K562 (cell line): Measurements from ENCODE around the gene IL17RC. TPM values are rescaled to one million over a fixed set of nuclear protein-coding genes. Genes with fewer than 3 reads are reported as not detected.

Experiments
- BHLHE40 ChIP-seq: IDR thresholded peaks from 2 replicates; pipeline ENCODE4 v1.6.1; 2011; ENCODE audit warnings: low read length, improper control_type of control experiment
- CBX3 ChIP-seq, 2 experiments: IDR thresholded peaks; 1 replicate in 1 of 2; 2 replicates in 1 of 2; pipeline ENCODE4 v1.6.1; 2012; ENCODE audit warnings: inconsistent platforms in 2 of 2, low read length in 2 of 2, borderline replicate concordance in 1 of 2, control low read depth in 1 of 2
- CCNT2 ChIP-seq: IDR thresholded peaks from 2 replicates; pipeline ENCODE4 v1.6.1; 2011; ENCODE audit warnings: borderline replicate concordance, low read depth, mild to moderate bottlenecking, moderate library complexity, mixed read lengths, low read length; ENCODE audit not compliant: insufficient read length; ENCODE audit errors: extremely low read depth
- CEBPG ChIP-seq, 3 experiments: fragments of 200-800 bp in 1 of 3; sonication (Bioruptor generic) in 1 of 3; sonication (generic) in 1 of 3; formaldehyde crosslinking in 1 of 3; IDR thresholded peaks in 2 of 3; conservative IDR thresholded peaks in 1 of 3; 2 replicates each; pipeline versions ENCODE4 v1.6.1 to v1.8.0; 2016 to 2022; ENCODE audit warnings: missing compliant biosample characterization in 2 of 3, missing genetic modification characterization in 2 of 3, mild to moderate bottlenecking in 1 of 3, missing genetic modification reagents in 1 of 3
- ELF1 ChIP-seq: fragments of 200-800 bp; sonication (Bioruptor generic); IDR thresholded peaks from 2 replicates; pipeline ENCODE4 v1.6.1; 2016; ENCODE audit warnings: missing genetic modification characterization, missing compliant biosample characterization
- L3MBTL2 ChIP-seq: fragments of 450-650 bp; IDR thresholded peaks from 2 replicates; pipeline ENCODE4 v1.6.1; 2016; ENCODE audit warnings: mild to moderate bottlenecking, moderate library complexity
- SAP30 ChIP-seq: fragments of 200-600 bp; sonication (generic); IDR thresholded peaks from 2 replicates; pipeline ENCODE4 v1.6.1; 2012; ENCODE audit warnings: borderline replicate concordance, low read depth, mild to moderate bottlenecking, moderate library complexity, low read length, control low read depth, inconsistent platforms; ENCODE audit not compliant: insufficient read depth, poor library complexity, severe bottlenecking
- SMAD4 ChIP-seq: fragments of 250-450 bp; sonication (Bioruptor Pico); conservative IDR thresholded peaks from 2 replicates; pipeline ENCODE4 v1.8.0; 2021; ENCODE audit warnings: inconsistent platforms, mild to moderate bottlenecking, moderate library complexity
- STAT6 ChIP-seq: sonication (generic); formaldehyde crosslinking; IDR thresholded peaks from 2 replicates; pipeline ENCODE4 v1.8.1; 2023; ENCODE audit warnings: mild to moderate bottlenecking, missing genetic modification reagents
- THAP12 ChIP-seq: fragments of 250-450 bp; sonication (Bioruptor Pico); IDR thresholded peaks from 2 replicates; pipeline ENCODE4 v1.9.0; 2021; ENCODE audit warnings: mild to moderate bottlenecking, inconsistent platforms
- TSC22D4 ChIP-seq: fragments of 450-650 bp; IDR thresholded peaks from 2 replicates; pipeline ENCODE4 v1.6.1; 2016; ENCODE audit warnings: missing genetic modification characterization, missing biosample characterization, control low read depth
- U2AF2 ChIP-seq: fragments of 200-400 bp; formaldehyde crosslinking; optimal IDR thresholded peaks from 2 replicates; pipeline ENCODE3; 2017; ENCODE audit warnings: low read depth, mild to moderate bottlenecking, low read length
- VEZF1 ChIP-seq: fragments of 200-800 bp; sonication (Bioruptor generic); IDR thresholded peaks from 2 replicates; pipeline ENCODE4 v1.6.1; 2017; ENCODE audit warnings: missing genetic modification characterization, missing compliant biosample characterization
- ZBTB17 ChIP-seq: fragments of 450-650 bp; formaldehyde crosslinking; IDR thresholded peaks from 2 replicates; pipeline ENCODE4 v1.4.0; 2020; ENCODE audit warnings: mild to moderate bottlenecking
- ZFP36 ChIP-seq: fragments of 150-350 bp; IDR thresholded peaks from 2 replicates; pipeline ENCODE4 v1.6.1; 2018; ENCODE audit warnings: low read length, low read depth; ENCODE audit not compliant: partially characterized antibody
- ZNF134 ChIP-seq: fragments of 250-450 bp; sonication (Bioruptor Pico); conservative IDR thresholded peaks from 2 replicates; pipeline ENCODE4 v1.4.0; 2020
- ZNF395 ChIP-seq: fragments of 200-800 bp; sonication (Bioruptor generic); IDR thresholded peaks from 2 replicates; pipeline ENCODE4 v1.6.1; 2017; ENCODE audit warnings: missing genetic modification characterization, missing compliant biosample characterization
- polyA plus RNA-seq, 8 experiments: library from polyadenylated mRNA; depleted of rRNA in 4 of 8; stranded (reverse) in 5 of 8; unstranded in 3 of 8; fragments of >200 nt; fragmentation: Nextera tagmentation in 2 of 8; fragmentation: Illumina TruSeq in 1 of 8; extraction: Ambion mirVana in 2 of 8; extraction: Trizol in 1 of 8; gene quantifications; 2 replicates each; pipeline versions ENCODE4 v1.2.1 to v1.2.3, GENCODE V29; 2011 to 2014; ENCODE audit warnings: inconsistent platforms in 1 of 8, missing spikeins in 1 of 8
- total RNA-seq, 7 experiments: library from RNA; depleted of rRNA in 6 of 7; stranded (reverse); fragments of >200 nt in 6 of 7; fragmentation: Illumina TruSeq in 2 of 7; extraction: Trizol in 2 of 7; gene quantifications; 2 replicates each; pipeline versions ENCODE4 v1.2.1 to v1.2.3, GENCODE V29; 2011 to 2021; ENCODE audit warnings: low replicate concordance in 1 of 7

Gene IL17RC
- total and polyA plus RNA-seq, 9 of the 15 experiments (the other 6 are each of a cell fraction or from before 2014, with no cell fraction given) = 0.15 to 11.4 (median 7.1) TPM; not detected in 1

- TF ChIP-seq CEBPG (CRISPR knock-in tag; IDR thresholded peaks at IDR 0.05) (no peak), CEBPG (tag; conservative IDR thresholded peaks at IDR 0.05 in 1 of 2, IDR thresholded peaks at IDR 0.05 in 1 of 2) (no peak), VEZF1 (CRISPR knock-in tag) (no peak), SAP30 (no peak), L3MBTL2 (peak; percentile 91), SMAD4 (CRISPR knock-in tag) (peak; percentile 73), TSC22D4 (tag) (peak; percentile 27; the same call in 1 of the 2 replicates), CCNT2 (peak; percentile 21), ZBTB17 (CRISPR knock-in tag) (peak; percentile 52; the same call in 1 of the 2 replicates), ZNF395 (CRISPR knock-in tag) (peak; percentile 80), ZFP36 (no peak), ZNF134 (CRISPR knock-in tag) (peak; percentile 45; the same call in 1 of the 2 replicates), CBX3 (IDR thresholded peaks at IDR 0.05; ENCODE audit: borderline replicate concordance in 1 of 2, low read length in 2 of 2) (peak in 1 of 2 experiments; percentile 89; a peak in 1 of 3 replicates), U2AF2 (no peak), ELF1 (tag) (peak; percentile 82), STAT6 (CRISPR knock-in tag) (no peak), THAP12 (CRISPR knock-in tag) (no peak), BHLHE40 (peak; percentile 72)
These were observed 19.2 kb upstream of the IL17RC start (continued) for GRCh38 chr3:9897408-9898372.
